Parathyroid adenoma (tissue), 2 donors: ENCODE data around the gene CTBP2.

Experiments
- H2AFZ ChIP-seq: fragments of 300-600 bp; sonication (generic); one replicate; pipeline ENCODE4 v1.7.0; 2017; ENCODE audit warnings: antibody characterized with exemption, mild to moderate bottlenecking
- H3K27ac ChIP-seq: fragments of 300-600 bp; sonication (generic); one replicate; pipeline ENCODE4 v1.7.0; 2017
- H3K27me3 ChIP-seq: fragments of 300-600 bp; sonication (generic); one replicate; pipeline ENCODE4 v1.7.0; 2017; ENCODE audit warnings: low read length; ENCODE audit not compliant: control insufficient read depth, insufficient read depth
- H3K36me3 ChIP-seq: fragments of 300-600 bp; sonication (generic); one replicate; pipeline ENCODE4 v1.7.0; 2017; ENCODE audit warnings: low read length; ENCODE audit not compliant: control insufficient read depth, insufficient read depth
- H3K4me1 ChIP-seq: fragments of 300-600 bp; sonication (generic); one replicate; pipeline ENCODE4 v1.7.0; 2017; ENCODE audit warnings: control low read depth
- H3K4me2 ChIP-seq: fragments of 300-600 bp; sonication (generic); one replicate; pipeline ENCODE4 v1.7.0; 2017; ENCODE audit warnings: low read length
- H3K4me3 ChIP-seq: fragments of 300-600 bp; sonication (generic); one replicate; pipeline ENCODE4 v1.7.0; 2017; ENCODE audit warnings: low read depth, low read length
- H3K79me2 ChIP-seq: fragments of 300-600 bp; sonication (generic); one replicate; pipeline ENCODE4 v1.7.0; 2017; ENCODE audit warnings: control low read depth
- H3K9ac ChIP-seq: fragments of 300-600 bp; sonication (generic); one replicate; pipeline ENCODE4 v1.7.0; 2017; ENCODE audit warnings: mild to moderate bottlenecking
- H3K9me3 ChIP-seq: fragments of 300-600 bp; sonication (generic); one replicate; pipeline ENCODE4 v1.7.0; 2017; ENCODE audit warnings: low read length; ENCODE audit not compliant: control insufficient read depth
- CTCF ChIP-seq: fragments of 300-600 bp; sonication (generic); IDR thresholded peaks from one replicate; pipeline ENCODE4 v1.7.0; 2017; ENCODE audit warnings: antibody characterized with exemption, mild to moderate bottlenecking
- donor health status: primary hyperparathyroidism.

CTBP2 gene

DNA sequence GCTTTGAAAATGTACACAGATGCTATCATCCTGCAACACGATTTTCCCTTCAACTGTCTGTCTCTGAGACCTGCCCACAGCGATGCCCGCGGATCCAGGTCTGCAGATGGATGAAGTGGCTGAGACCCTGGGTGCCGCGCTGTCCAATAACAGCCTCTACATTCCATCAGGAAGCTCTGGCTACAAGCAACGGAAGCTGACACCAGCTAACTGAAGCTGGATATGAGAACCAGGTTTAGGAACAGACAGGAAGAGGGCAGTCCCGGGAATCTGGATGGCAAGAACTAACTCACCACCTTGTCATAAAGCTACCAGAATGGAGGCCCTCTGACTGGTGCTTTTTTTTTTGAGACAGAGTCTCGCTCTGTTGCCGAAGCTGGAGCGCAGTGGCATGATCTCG lies 32.3 kb upstream of the CTBP2 start:
- Histone ChIP-seq H3K36me3 (no peaks in the 10 kb centered on the region), H3K4me1 (no peaks in the 10 kb centered on the region), H3K4me3 (no peak overlapping the region), H3K9ac (no peak overlapping the region), H3K9me3 (no peaks in the 10 kb centered on the region), H3K27me3 (no peaks in the 10 kb centered on the region), H3K27ac (no peak overlapping the region), H3K79me2 (no peaks in the 10 kb centered on the region), H3K4me2 (no peak overlapping the region), H2AFZ (no peak overlapping the region)
- TF ChIP-seq CTCF = no peak

GRCh38 chr10:125192005-125192404 lies 31.6 kb upstream of the CTBP2 start:
- Histone ChIP-seq H3K36me3 (no peaks in the 10 kb centered on the region), H3K79me2 (no peaks in the 10 kb centered on the region), H3K4me2 (no peak overlapping the region), H3K9ac (no peak overlapping the region), H3K4me3 (no peak overlapping the region), H2AFZ (no peak overlapping the region), H3K27ac (no peak overlapping the region), H3K9me3 (no peaks in the 10 kb centered on the region), H3K27me3 (no peaks in the 10 kb centered on the region), H3K4me1 (no peaks in the 10 kb centered on the region)
- TF ChIP-seq CTCF = no peak

- H3K4me3 ChIP-seq = no peak overlapping the region
- no peak for TF ChIP-seq CTCF
Measured at GRCh38 chr10:125190946-125191345, 30.6 kb upstream of the CTBP2 start.

DNA sequence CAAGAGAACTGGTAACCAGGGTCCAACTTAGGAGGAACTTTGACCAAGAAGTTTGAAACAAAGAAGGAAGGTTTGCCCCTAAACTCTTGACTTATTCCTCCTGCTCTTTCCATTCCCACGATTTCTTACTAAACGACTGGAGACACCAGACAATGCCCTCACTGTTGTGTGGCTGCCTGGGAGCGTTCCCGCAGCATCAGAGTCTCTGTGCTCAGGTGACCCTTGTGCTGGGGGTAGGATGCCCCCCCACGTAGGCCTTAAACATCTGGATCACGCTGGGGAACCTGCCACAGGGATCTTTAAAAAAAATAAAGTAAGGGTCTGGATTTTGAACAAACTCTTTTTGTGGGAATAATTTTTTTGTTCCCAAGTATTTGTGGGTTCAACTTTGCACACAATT lies 30.1 kb upstream of the CTBP2 start:
- Histone ChIP-seq H3K4me3 (no peak overlapping the region), H3K36me3 (no peaks in the 10 kb centered on the region), H3K4me1 (no peaks in the 10 kb centered on the region), H3K9ac (no peak overlapping the region), H2AFZ (no peak overlapping the region), H3K79me2 (no peaks in the 10 kb centered on the region), H3K9me3 (no peaks in the 10 kb centered on the region), H3K27me3 (no peaks in the 10 kb centered on the region), H3K27ac (no peak overlapping the region), H3K4me2 (no peak overlapping the region)
- TF ChIP-seq CTCF = no peak

More at GRCh38 chr10:125190946-125191345, 30.6 kb upstream of the CTBP2 start:
- no peaks in the 10 kb centered on the region for H3K27me3 ChIP-seq
- H3K4me2 ChIP-seq = no peak overlapping the region
- H3K9me3 ChIP-seq = no peaks in the 10 kb centered on the region
- no peak overlapping the region for H2AFZ ChIP-seq
- H3K79me2 ChIP-seq = no peaks in the 10 kb centered on the region
- no peaks in the 10 kb centered on the region for H3K4me1 ChIP-seq
- no peak overlapping the region for H3K27ac ChIP-seq
- no peaks in the 10 kb centered on the region for H3K36me3 ChIP-seq
- H3K9ac ChIP-seq = no peak overlapping the region

DNA sequence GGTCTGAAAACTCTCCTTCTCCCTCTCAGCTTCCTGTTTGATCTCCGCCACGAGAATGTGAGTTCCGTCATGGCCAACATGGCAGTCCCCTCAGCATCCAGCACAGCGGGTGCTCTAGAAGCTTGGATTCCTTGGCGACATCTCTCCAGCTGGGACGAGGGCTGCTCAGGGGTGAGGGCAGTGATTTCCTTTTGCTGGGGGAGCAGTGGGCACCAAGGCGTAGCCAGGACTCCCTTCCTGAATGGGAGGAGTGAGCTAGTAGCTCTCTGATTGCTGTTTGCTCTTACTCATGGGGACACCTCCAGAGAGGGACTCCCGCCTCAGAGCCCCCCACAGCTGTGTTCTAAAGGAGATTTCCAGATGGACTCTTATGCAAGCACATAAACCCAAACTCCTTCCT lies 28.8 kb upstream of the CTBP2 start:
- no peak overlapping the region for H3K27ac ChIP-seq
- no peak overlapping the region for H3K4me3 ChIP-seq
- no peaks in the 10 kb centered on the region for H3K9me3 ChIP-seq
- no peaks in the 10 kb centered on the region for H3K79me2 ChIP-seq
- H2AFZ ChIP-seq = no peak overlapping the region
- no peaks in the 10 kb centered on the region for H3K36me3 ChIP-seq
- no peak for TF ChIP-seq CTCF
- no peaks in the 10 kb centered on the region for H3K27me3 ChIP-seq
- H3K9ac ChIP-seq = no peak overlapping the region
- H3K4me2 ChIP-seq = no peak overlapping the region
- H3K4me1 ChIP-seq = no peaks in the 10 kb centered on the region
